Neutrophil (primary cell): Measurements from ENCODE around the gene TTLL5.

Experiments used
- H3K27ac ChIP-seq: fragments of 200-600 bp; sonication (generic); 2 replicates; pipeline ENCODE4 v1.5.1; 2016; ENCODE audit warnings: mild to moderate bottlenecking, moderate library complexity
- H3K27me3 ChIP-seq: fragments of 200-600 bp; sonication (generic); 2 replicates; pipeline ENCODE4 v1.6.0; 2016; ENCODE audit warnings: mild to moderate bottlenecking
- H3K36me3 ChIP-seq: fragments of 200-600 bp; sonication (generic); 2 replicates; pipeline ENCODE4 v1.5.1; 2017
- H3K4me1 ChIP-seq, 2 experiments: fragments of 200-600 bp in 1 of 2; sonication (generic) in 1 of 2; 1 replicate in 1 of 2; 2 replicates in 1 of 2; pipeline versions ENCODE4 v1.5.1 to v1.6.1; 2013 to 2016; ENCODE audit warnings: low read depth in 1 of 2, low read length in 1 of 2, mild to moderate bottlenecking in 1 of 2, moderate library complexity in 1 of 2; ENCODE audit not compliant: control insufficient read depth in 1 of 2, insufficient read depth in 1 of 2
- H3K4me3 ChIP-seq, 2 experiments: fragments of 200-600 bp in 1 of 2; sonication (generic) in 1 of 2; 1 replicate in 1 of 2; 2 replicates in 1 of 2; pipeline ENCODE4 v1.5.1; 2013 to 2016; ENCODE audit warnings: low read depth in 1 of 2, low read length in 1 of 2, mild to moderate bottlenecking in 1 of 2, moderate library complexity in 1 of 2
- H3K9me3 ChIP-seq: fragments of 200-600 bp; sonication (generic); 2 replicates; pipeline ENCODE4 v1.5.1; 2016
- CTCF ChIP-seq: fragments of 200-600 bp; sonication (generic); IDR thresholded peaks from 2 replicates; pipeline ENCODE4 v1.5.1; 2016; ENCODE audit warnings: antibody characterized with exemption

The TTLL5 gene

GRCh38 chr14:75981426-75982265, 320.6 kb downstream of the TTLL5 start, which contains the start of gene TGFB3:
Gene TGFB3, minus strand, starts transcription at chr14:75981995. Its CDS starts 1,102 bp downstream, at chr14:75980893.
- no peak within 1 kb of the TSS for H3K27ac ChIP-seq
- H3K4me1 ChIP-seq: peaks cover 23 to 27% of the 10 kb centered on the region in 2 experiments
- peak within 1 kb of the TSS; percentile 60 to 77 for H3K4me3 ChIP-seq

GRCh38 chr14:75982266-75983018, 321.4 kb downstream of the TTLL5 start:
- TF ChIP-seq CTCF: peak; percentile 37
- Histone ChIP-seq H3K9me3 (no peaks in the 10 kb centered on the region), H3K27me3 (peaks cover 94% of the 10 kb centered on the region), H3K27ac (no peak overlapping the region), H3K4me1 (peaks cover 23 to 27% of the 10 kb centered on the region in 2 experiments), H3K36me3 (no peaks in the 10 kb centered on the region), H3K4me3 (peak overlapping the region; percentile 60 to 77)

More at GRCh38 chr14:75981426-75982265, 320.6 kb downstream of the TTLL5 start, which contains the start of gene TGFB3:
- TF ChIP-seq CTCF: no peak
- Histone ChIP-seq H3K9me3 (no peaks in the 10 kb centered on the region), H3K27me3 (peaks cover 86% of the 10 kb centered on the region), H3K36me3 (no peaks in the 10 kb centered on the region)

GRCh38 chr14:75983019-75983358, 321.9 kb downstream of the TTLL5 start:
- Histone ChIP-seq H3K27me3 (peaks cover 100% of the 10 kb centered on the region), H3K4me3 (peak overlapping the region; percentile 30 to 77), H3K36me3 (no peaks in the 10 kb centered on the region), H3K27ac (no peak overlapping the region), H3K9me3 (no peaks in the 10 kb centered on the region), H3K4me1 (peaks cover 23 to 27% of the 10 kb centered on the region in 2 experiments)
- TF ChIP-seq CTCF: no peak

- Histone ChIP-seq H3K36me3 (no peaks in the 10 kb centered on the region), H3K9me3 (no peaks in the 10 kb centered on the region), H3K27me3 (peaks cover 84% of the 10 kb centered on the region), H3K27ac (no peak overlapping the region), H3K4me1 (peaks cover 24 to 27% of the 10 kb centered on the region in 2 experiments), H3K4me3 (no peak overlapping the region)
- TF ChIP-seq CTCF: no peak
Measured at GRCh38 chr14:75984674-75985073, 323.6 kb downstream of the TTLL5 start.

GRCh38 chr14:75985618-75986438, 324.8 kb downstream of the TTLL5 start, which contains the start of gene IFT43:
Gene IFT43, plus strand, starts transcription at chr14:75985763. Its CDS starts 24 bp downstream, at chr14:75985787.
- Histone ChIP-seq H3K4me1 (peaks cover 24 to 27% of the 10 kb centered on the region in 2 experiments), H3K27ac (no peak within 1 kb of the TSS), H3K36me3 (no peaks in the 10 kb centered on the region), H3K27me3 (peaks cover 72% of the 10 kb centered on the region), H3K9me3 (no peaks in the 10 kb centered on the region), H3K4me3 (peak within 1 kb of the TSS; percentile 76 to 83)
- peak; percentile 14 for TF ChIP-seq CTCF
